NCI-H2081 (cell line): ENCODE results near the gene ABCB10.

Source experiments
- DNase-seq, 2 experiments: peaks; one replicate each; lab custom pipeline; 2025; lab: John Stamatoyannopoulos, UW

ABCB10 gene

DNA sequence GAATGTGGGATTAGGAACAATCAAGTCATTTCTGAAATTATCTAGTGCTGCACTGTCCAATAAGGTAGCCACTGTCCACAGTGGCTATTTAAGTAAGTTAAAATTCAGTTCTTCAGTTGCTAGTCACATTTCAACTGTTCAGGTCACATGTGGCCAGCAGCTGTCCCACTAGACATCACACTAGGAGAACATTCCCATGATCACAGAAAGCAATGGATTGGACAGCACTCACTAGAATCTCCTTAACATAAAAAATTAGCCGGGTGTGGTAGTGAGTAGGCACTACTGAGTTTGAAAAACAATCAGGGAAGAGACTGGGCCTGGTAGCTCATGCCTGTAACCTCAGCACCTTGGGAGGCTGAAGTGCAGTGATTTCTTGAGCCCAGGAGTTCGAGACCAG is 84.0 kb downstream of the ABCB10 start:
- no peak for DNase-seq

DNA sequence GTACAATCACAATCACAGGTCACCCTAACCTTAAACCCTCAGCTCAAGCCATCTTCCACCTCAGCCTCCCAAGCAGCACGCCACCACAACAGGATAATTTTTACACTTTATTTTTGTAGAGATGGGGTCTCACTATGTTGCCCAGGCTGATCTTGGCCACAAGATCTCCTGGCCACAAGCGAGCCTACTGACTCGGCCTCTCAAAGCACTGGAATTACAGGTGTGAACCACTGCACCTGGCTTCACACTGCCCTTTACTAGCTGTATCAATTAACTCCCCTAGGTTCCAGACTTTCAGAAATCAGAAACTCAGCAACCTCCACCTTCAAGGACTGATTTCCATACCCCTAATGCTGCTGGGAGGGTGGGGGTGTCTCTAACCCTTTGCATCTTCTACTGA is 87.3 kb downstream of the ABCB10 start:
- DNase-seq: no peak

DNA sequence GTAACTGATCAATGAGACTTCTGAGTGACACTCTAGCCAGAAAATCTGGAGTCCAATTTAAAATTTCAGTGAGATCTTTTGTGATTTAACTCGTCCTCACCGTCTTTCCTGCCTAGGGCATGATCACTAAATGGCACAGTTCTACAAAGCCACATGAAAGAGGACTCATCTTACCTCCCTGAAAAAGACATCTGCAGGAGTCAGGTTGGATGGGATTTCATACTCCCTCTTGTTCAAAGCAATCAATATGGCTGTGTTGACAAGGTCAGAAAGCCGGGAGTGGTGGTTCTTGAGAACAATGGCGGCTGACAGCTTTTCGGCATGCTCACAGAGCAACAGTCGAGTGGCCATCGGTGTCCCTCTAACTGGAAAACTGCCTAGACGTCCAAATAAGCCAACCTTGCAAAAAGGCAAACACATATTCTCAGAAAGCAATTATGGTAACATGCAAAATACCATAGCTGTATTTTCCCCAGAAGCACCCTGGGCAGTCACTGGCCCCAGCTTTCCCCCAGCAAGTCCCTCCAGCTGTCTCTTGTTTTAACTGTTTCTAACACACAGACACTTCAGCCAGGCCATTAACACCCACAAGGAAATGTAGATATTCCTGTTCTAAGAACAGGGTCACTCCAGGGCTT is 88.0 kb downstream of the ABCB10 start:
- DNase-seq: no peak

DNA sequence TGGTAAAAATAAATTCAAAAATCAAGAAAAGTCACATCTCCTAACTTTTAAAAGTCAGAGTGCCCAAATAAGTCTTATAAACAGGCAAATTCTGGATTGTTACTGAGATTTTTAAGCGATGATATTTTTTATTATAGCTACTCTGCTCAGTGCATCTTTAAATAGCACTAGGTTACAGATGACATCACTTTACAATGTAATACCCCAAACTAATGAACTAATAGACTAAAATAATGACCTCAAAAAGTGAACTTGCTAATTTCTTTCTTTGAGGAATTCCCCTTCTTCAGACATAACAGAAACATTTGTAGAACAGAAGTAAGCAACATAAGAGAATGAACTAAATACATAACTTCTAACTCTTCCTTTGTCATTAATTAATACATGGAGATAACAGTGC is 91.6 kb downstream of the ABCB10 start:
- DNase-seq: no peak
